Mucosa of descending colon (tissue), 3 donors: ENCODE measurements around the gene RAP1A. TPM values are rescaled to one million over a fixed set of nuclear protein-coding genes. Genes with fewer than 3 reads are reported as not detected.
"Not testable (repeated sequence)": the region's sequence is repeated elsewhere in the genome, so short reads cannot be mapped to it uniquely, and the experiment has no call there.

Experiments
- ATAC-seq: fragments of 200-7000 bp; cut with Tn5 transposase; one replicate; pipeline ENCODE4 v1.9.1; 2020; ENCODE audit warnings: mild to moderate bottlenecking, moderate library complexity
- DNase-seq, 3 donors: peaks; one replicate each; pipeline ENCODE4 v3.0.0-alpha.2; 2020
- H3K36me3 ChIP-seq: fragments of 200-600 bp; one replicate; pipeline ENCODE4 v1.8.0; 2021; ENCODE audit warnings: low read depth, mild to moderate bottlenecking
- H3K4me1 ChIP-seq: fragments of 200-600 bp; one replicate; pipeline ENCODE4 v1.8.0; 2021; ENCODE audit warnings: low read depth, mild to moderate bottlenecking
- H3K4me3 ChIP-seq: fragments of 200-600 bp; one replicate; pipeline ENCODE4 v1.8.0; 2021; ENCODE audit warnings: mild to moderate bottlenecking
- H3K9me3 ChIP-seq: fragments of 200-600 bp; one replicate; pipeline ENCODE4 v1.8.0; 2021; ENCODE audit warnings: mild to moderate bottlenecking
- CTCF ChIP-seq: fragments of 200-600 bp; IDR thresholded peaks from one replicate; pipeline ENCODE4 v1.8.0; 2022; ENCODE audit warnings: antibody characterized with exemption, mild to moderate bottlenecking
- intact Hi-C, 2 donors: fragments of 100-400 bp; cut with DNase I in 1 of 2; cut with micrococcal nuclease in 1 of 2; formaldehyde crosslinking; loops; one replicate each; pipeline versions ENCODE4 v1.11.0 to v1.11.1; 2022; cut with DNase I, micrococcal nuclease
- total RNA-seq, 3 donors: library from RNA; stranded (reverse); fragmentation: NEBNext Ultra II Directional in 2 of 3; extraction: Animal tissue kit (Norgen Biotek cat#: 25700) in 2 of 3; gene quantifications; one replicate each; pipeline versions ENCODE4 v1.2.1 to v1.2.4, GENCODE V29; 2021 to 2023
- donor health status: DM: no; HTN: no; CAD: no; lungs with moderate emphysema.
- donor health status: DM: no; HTN: no; CAD: no.
- donor health status: DM: no; HTN: yes; CAD: no.

The RAP1A gene
- total RNA-seq, 3 donors from 2014 or later = 84.4 to 272 (median 95.4) TPM

GRCh38 chr1:111739194-111739924 is 119.8 kb downstream of the RAP1A start, which contains the start of gene INKA2:
TSS of gene INKA2 (minus strand) at chr1:111739395. CDS start at chr1:111739242, 153 bp downstream.
- peak; percentile 86 to 94 (median 91) for DNase-seq
- Histone ChIP-seq H3K36me3 (no peaks in the 10 kb centered on the region), H3K9me3 (no peaks in the 10 kb centered on the region), H3K4me1 (peaks cover 3% of the 10 kb centered on the region), H3K4me3 (peak within 1 kb of the TSS; percentile 16)
- peak; percentile 89 for ATAC-seq
- intact Hi-C loops = no loop called here
- TF ChIP-seq CTCF = no peak

DNA sequence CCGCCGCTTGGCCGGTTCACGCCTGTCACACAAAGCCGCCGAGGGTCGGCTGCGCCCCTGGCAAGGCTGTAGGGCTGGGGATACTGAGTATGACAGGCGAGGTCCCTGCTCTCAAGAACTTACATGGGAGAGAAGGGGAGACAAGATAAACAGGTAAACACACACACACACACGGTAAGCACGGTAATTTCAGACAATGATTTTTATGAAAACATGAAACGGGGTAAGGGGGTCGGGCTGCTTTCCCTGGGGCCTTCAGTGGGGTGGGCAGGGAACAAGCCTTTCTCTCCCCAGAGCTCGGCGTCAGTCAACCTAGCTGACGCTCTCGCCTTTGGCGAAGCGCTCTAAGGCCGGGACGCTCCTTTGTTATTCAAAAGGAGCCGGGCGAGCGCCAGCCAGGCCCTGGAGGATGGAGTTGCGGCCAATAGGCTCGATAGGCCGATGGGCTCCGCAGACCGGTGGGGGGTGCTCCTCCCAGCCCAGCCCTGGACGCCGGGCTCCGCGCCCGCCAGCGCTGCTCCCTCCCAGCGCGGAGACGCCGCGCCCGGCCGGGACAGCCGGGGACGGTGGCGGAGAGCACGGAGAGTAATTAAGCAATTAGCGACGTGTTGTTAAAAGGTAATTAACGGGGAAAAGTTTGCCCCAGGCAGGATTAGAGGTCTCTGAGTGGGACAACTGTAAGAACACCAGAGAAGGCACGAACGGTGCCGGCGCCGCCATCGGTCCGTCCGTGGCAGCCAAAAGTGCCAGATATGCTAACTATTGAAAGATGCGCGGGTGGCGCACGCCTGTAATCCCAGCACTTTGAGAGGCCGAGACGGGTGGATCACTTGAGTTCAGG is 120.6 kb downstream of the RAP1A start:
- Histone ChIP-seq H3K4me3 (no peak overlapping the region), H3K36me3 (no peaks in the 10 kb centered on the region), H3K4me1 (peaks cover 3% of the 10 kb centered on the region), H3K9me3 (no peaks in the 10 kb centered on the region)
- ATAC-seq (peak; percentile 35), DNase-seq (peak; percentile 68 to 78 (median 70))
- intact Hi-C loops = loop anchor here in 1 of 2 donors (10.0 kb wide), 1 partner anchor 235 kb away; the partner anchor contains the start of genes ADORA3 and TMIGD3
- no peak for TF ChIP-seq CTCF

DNA sequence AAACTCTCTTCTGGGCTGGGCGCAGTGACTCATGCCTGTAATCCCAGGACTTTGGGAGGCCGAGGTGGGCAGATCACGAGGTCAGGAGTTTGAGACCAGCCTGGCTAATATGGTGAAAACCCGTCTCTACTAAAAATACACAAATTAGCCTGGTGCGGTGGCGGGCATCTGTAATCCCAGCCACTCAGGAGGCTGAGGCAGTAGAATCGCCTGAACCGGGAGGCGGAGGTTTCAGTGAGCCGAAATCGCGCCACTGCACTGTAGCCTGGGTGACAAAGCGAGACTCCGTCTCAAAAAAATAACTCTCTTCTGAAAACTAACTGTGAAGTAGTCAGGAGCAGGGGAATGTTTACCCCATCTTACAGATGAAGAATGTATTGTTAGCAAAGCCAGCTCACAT is 122.7 kb downstream of the RAP1A start:
- not testable (repeated sequence) for H3K36me3 ChIP-seq, ATAC-seq, DNase-seq, H3K9me3 ChIP-seq, H3K4me3 ChIP-seq, H3K4me1 ChIP-seq
- intact Hi-C loops = loop anchor here in 1 of 2 donors (10.0 kb wide), 1 partner anchor 237 kb away; the partner anchor contains the start of genes ADORA3 and TMIGD3

DNA sequence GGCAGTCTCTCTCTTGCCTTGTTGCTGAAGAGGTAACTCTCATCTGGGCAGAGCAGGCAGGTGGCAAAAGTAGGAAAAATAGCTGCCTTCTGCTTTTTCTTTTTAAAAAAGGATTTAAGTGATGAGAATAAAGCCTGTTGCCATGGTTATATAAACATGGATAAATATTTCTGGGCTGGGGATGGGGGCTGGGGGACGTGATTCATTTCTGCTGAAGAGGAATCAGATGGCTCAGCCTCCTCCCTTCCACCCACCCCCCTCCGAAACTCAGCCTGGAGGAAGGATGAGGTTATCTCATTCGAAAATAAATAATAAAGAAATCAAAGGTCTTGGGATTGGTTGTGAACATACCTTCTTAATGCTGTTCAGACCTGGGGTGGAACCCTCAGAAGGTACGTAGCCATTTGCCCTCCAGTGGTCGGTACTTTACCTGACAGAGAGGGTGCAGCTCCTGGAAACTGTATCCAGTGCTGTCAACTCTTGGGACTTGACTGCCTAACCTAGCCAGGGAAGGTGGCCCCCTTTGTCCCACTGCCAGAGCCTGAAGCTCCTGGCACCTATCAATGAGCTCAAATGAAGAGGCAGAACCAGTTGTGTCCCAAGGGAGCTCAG is 123.5 kb downstream of the RAP1A start:
- no peaks in the 10 kb centered on the region for H3K36me3 ChIP-seq
- no peak for TF ChIP-seq CTCF
- H3K9me3 ChIP-seq = no peaks in the 10 kb centered on the region
- peaks cover 3% of the 10 kb centered on the region for H3K4me1 ChIP-seq
- DNase-seq (no peak), ATAC-seq (no peak)
- intact Hi-C loops = loop anchor here in 1 of 2 donors (10.0 kb wide), 1 partner anchor 238 kb away; the partner anchor contains the start of genes ADORA3 and TMIGD3
- H3K4me3 ChIP-seq = no peak overlapping the region

DNA sequence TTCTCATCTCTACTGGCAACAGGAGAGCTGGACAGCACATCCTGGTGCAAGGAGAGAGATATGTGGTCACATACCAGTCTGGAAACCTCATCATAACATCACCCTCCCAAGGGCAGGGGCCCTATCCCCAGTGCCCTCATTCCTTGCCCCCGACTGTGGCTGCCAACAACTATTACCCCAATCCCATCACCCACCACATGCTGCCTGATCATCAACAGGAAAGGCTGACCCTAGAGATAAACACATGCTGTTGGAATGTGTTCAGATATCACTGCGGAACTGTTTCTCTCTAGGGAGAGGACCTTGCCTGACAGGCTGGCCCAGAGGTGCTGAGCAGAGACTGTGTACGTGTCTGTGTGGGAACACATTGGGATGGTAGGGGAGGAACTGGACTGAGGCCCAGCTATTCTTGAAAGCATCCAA is 124.1 kb downstream of the RAP1A start:
- DNase-seq = no peak
- no peaks in the 10 kb centered on the region for H3K9me3 ChIP-seq
- H3K36me3 ChIP-seq = no peaks in the 10 kb centered on the region
- intact Hi-C loops = loop anchor here in 1 of 2 donors (10.0 kb wide), 1 partner anchor 239 kb away; the partner anchor contains the start of genes ADORA3 and TMIGD3
- TF ChIP-seq CTCF = no peak
- H3K4me1 ChIP-seq = peaks cover 3% of the 10 kb centered on the region
- no peak overlapping the region for H3K4me3 ChIP-seq
- no peak for ATAC-seq
